Endodermal cell (in vitro differentiated cells): ENCODE data around the gene PLCB1. TPM values are rescaled to one million over a fixed set of nuclear protein-coding genes. Genes with fewer than 3 reads are reported as not detected.

Experiments
- DNase-seq: peaks from one replicate; pipeline ENCODE4 v3.0.0-alpha.2; 2017
- H3K27ac ChIP-seq: 2 replicates; pipeline ENCODE4 v1.5.1; 2013; ENCODE audit warnings: mild to moderate bottlenecking, low read depth, low read length, moderate library complexity
- H3K27me3 ChIP-seq: 2 replicates; pipeline ENCODE4 v1.6.1; 2013; ENCODE audit warnings: mild to moderate bottlenecking, low read length, moderate library complexity; ENCODE audit not compliant: insufficient read depth, control insufficient read depth, poor library complexity, severe bottlenecking
- H3K36me3 ChIP-seq: 2 replicates; pipeline ENCODE4 v1.7.0; 2013; ENCODE audit warnings: mild to moderate bottlenecking, low read length, moderate library complexity; ENCODE audit not compliant: control insufficient read depth, insufficient read depth
- H3K4me1 ChIP-seq: one replicate; pipeline ENCODE4 v1.7.0; 2013; ENCODE audit warnings: low read length; ENCODE audit not compliant: control insufficient read depth, insufficient read depth
- H3K4me3 ChIP-seq: 2 replicates; pipeline ENCODE4 v1.5.1; 2013; ENCODE audit warnings: mild to moderate bottlenecking, low read length, moderate library complexity
- H3K9ac ChIP-seq: 2 replicates; pipeline ENCODE4 v1.6.1; 2013; ENCODE audit warnings: mild to moderate bottlenecking, low read length, moderate library complexity; ENCODE audit not compliant: poor library complexity, severe bottlenecking; ENCODE audit errors: extremely low read depth
- H3K9me3 ChIP-seq: 2 replicates; pipeline ENCODE4 v1.6.1; 2013; ENCODE audit warnings: mild to moderate bottlenecking, low read length, moderate library complexity; ENCODE audit not compliant: control insufficient read depth
- H3K27ac Mint-ChIP-seq: 2 replicates; pipeline ENCODE4 v1.8.0; 2020; ENCODE audit warnings: mixed read lengths
- H3K27me3 Mint-ChIP-seq: 2 replicates; pipeline ENCODE4 v1.8.0; 2021; ENCODE audit warnings: mild to moderate bottlenecking, mixed read lengths; ENCODE audit not compliant: insufficient read depth
- H3K36me3 Mint-ChIP-seq: 2 replicates; pipeline ENCODE4 v1.8.0; 2020; ENCODE audit warnings: low read depth, mixed read lengths
- H3K4me1 Mint-ChIP-seq: 2 replicates; pipeline ENCODE4 v1.8.0; 2020; ENCODE audit warnings: mixed read lengths
- H3K4me3 Mint-ChIP-seq: 2 replicates; pipeline ENCODE4 v1.8.0; 2020; ENCODE audit warnings: mild to moderate bottlenecking, moderate library complexity, mixed read lengths
- H3K9me3 Mint-ChIP-seq: 2 replicates; pipeline ENCODE4 v1.8.0; 2020; ENCODE audit warnings: mild to moderate bottlenecking, mixed read lengths
- WGBS, 2 experiments: methylation state at CpG; one replicate each; pipeline versions ENCODE4 v1.1.5 to v1.1.7; 2013; ENCODE audit warnings: missing lambda C conversion rate in 2 of 2, mixed read lengths in 1 of 2; ENCODE audit not compliant: insufficient coverage in 1 of 2, insufficient read length in 1 of 2; 5-methylcytosine and 5-hydroxymethylcytosine counted together
- total RNA-seq, 2 donors: library from RNA; stranded (reverse); fragmentation: NEBNext Ultra II Directional in 1 of 2; extraction: Animal tissue kit (Norgen Biotek cat#: 25700) in 1 of 2; gene quantifications; 2 replicates in 1 of 2; 3 replicates in 1 of 2; pipeline ENCODE4 v1.2.1, GENCODE V29; 2021
- TF ChIP-seq, protein P1 (sequence below): fragments of 200-600 bp; sonication (generic); conservative IDR thresholded peaks from 2 replicates; pipeline ENCODE4 v1.5.0; 2021; ENCODE audit warnings: antibody characterized with exemption, mild to moderate bottlenecking

Gene PLCB1
- total RNA-seq, 2 donors from 2014 or later = 15.3 to 16.5 TPM

DNA sequence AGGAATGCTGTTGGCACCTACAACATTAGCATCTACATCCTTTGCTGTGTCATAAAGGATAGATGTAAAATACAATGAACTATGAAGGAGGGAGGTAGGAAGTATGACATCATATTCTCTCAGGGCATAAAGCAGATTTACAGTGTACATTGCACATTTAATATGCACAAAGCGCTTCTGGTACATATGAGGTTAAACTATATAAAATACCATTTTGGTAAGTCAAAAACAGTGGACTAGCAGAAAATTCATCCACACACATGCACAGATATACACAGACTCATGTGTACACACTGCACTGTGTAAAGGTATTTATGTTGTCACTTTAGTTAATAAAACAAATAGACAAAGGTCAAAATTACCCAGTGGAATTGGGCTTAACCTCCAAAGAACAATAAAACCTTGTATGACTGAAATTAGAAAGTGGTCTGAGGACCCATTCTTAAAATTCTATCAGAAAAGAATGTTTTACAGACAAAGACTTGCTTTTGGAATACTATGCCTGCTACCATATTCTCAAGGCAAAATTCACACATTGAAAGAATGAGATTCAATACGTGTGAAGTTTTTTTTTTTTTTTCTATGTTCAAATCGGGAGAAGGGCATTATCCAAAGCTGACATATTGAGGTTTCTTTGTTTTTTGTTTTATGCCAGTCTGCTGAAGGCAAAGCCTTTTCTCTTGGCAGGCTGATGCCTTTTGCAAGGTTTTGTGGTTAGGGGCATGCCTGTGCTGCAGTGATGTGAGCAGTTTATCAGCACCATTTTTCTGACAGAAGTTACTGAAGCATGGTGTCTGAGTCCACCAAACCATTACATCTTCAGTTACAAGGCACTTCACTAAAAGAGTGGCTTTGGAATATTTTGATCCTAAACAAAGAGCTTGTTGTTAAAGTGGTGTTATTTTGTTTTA, 199.0 kb downstream of the PLCB1 start:
- Mint-ChIP-seq H3K27me3 (peaks cover 3% of the 10 kb centered on the region), H3K4me1 (peaks cover 7% of the 10 kb centered on the region), H3K36me3 (no peaks in the 10 kb centered on the region), H3K4me3 (no peak overlapping the region), H3K27ac (no peak overlapping the region), H3K9me3 (no peaks in the 10 kb centered on the region)
- Histone ChIP-seq H3K4me3 (no peak overlapping the region), H3K27ac (no peak overlapping the region), H3K9ac (no peak overlapping the region), H3K36me3 (no peaks in the 10 kb centered on the region), H3K27me3 (no peaks in the 10 kb centered on the region), H3K9me3 (no peaks in the 10 kb centered on the region), H3K4me1 (no peaks in the 10 kb centered on the region)
- no peak for DNase-seq
- TF ChIP-seq, protein P1, sequence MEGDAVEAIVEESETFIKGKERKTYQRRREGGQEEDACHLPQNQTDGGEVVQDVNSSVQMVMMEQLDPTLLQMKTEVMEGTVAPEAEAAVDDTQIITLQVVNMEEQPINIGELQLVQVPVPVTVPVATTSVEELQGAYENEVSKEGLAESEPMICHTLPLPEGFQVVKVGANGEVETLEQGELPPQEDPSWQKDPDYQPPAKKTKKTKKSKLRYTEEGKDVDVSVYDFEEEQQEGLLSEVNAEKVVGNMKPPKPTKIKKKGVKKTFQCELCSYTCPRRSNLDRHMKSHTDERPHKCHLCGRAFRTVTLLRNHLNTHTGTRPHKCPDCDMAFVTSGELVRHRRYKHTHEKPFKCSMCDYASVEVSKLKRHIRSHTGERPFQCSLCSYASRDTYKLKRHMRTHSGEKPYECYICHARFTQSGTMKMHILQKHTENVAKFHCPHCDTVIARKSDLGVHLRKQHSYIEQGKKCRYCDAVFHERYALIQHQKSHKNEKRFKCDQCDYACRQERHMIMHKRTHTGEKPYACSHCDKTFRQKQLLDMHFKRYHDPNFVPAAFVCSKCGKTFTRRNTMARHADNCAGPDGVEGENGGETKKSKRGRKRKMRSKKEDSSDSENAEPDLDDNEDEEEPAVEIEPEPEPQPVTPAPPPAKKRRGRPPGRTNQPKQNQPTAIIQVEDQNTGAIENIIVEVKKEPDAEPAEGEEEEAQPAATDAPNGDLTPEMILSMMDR = no peak
- WGBS, 2 experiments = 94% methylated on average over 3 of the region's 3 CpGs; no CpG with 5 or more reads in 1 of the 2 experiments

DNA sequence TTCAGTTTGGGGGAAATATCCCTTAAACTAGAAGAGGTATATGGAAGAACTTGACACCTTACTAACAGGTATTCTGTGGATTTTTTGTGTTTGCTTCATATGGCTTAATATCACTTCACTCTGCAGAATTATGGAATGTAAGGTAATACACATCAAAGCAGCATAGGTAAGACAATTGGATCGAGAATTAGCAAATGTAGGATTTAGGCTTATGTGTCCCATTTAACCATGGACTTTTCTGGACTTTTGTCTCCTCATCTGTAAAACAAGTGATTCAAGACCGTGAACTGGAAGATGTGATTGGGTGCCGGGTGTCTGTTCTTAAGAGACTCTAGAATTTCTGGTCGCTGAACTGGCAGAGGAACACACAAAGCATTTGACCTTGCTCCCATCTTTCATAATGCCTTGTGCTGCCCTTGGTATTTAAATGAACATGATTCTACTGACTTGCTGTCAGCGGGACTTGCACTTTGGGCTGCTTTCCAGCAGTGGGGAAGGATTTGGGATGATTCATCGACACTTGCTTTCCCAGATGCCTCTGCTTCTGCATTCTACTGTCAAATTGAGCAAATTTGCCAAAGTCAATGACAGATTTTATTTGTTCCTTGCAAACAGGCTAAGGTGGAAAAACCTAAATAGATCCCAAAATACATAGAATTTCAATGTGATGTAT, 199.8 kb downstream of the PLCB1 start:
- Mint-ChIP-seq H3K9me3 (no peaks in the 10 kb centered on the region), H3K27me3 (peaks cover 3% of the 10 kb centered on the region), H3K27ac (no peak overlapping the region), H3K4me1 (peaks cover 6% of the 10 kb centered on the region), H3K4me3 (no peak overlapping the region), H3K36me3 (no peaks in the 10 kb centered on the region)
- Histone ChIP-seq H3K27ac (no peak overlapping the region), H3K27me3 (no peaks in the 10 kb centered on the region), H3K4me1 (no peaks in the 10 kb centered on the region), H3K9ac (no peak overlapping the region), H3K36me3 (no peaks in the 10 kb centered on the region), H3K9me3 (no peaks in the 10 kb centered on the region), H3K4me3 (no peak overlapping the region)
- 92 to 95% methylated on average over 4 to 6 of the region's 6 CpGs for WGBS, 2 experiments
- TF ChIP-seq, protein P1 = no peak
- DNase-seq = no peak

DNA sequence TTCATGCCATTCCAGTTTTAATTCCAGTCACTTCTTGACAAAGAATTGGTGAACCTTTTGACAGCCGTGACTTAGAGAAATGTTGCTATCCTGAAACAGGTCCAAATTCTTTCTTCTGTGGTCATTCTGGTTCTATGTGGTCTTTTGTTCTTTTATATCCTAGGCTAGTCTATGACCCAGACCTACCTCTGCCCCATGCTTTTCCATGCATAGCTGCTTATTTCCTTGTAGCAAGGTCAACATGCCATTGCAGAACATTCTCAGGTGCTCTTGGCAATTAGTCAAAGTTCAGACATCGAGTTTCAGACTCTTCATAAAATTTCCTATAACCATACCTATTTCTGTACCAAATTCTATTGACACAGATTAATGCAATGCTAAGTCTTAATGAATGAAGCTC, 202.6 kb downstream of the PLCB1 start:
- no peak overlapping the region for H3K9ac ChIP-seq
- 88% methylated on average over 1 to 2 of the region's 2 CpGs for WGBS, 2 experiments

More for the DNA sequence above, 202.6 kb downstream of the PLCB1 start:
- no peaks in the 10 kb centered on the region for H3K27me3 Mint-ChIP-seq
- no peak overlapping the region for H3K27ac Mint-ChIP-seq
- H3K27me3 ChIP-seq = no peaks in the 10 kb centered on the region
- no peaks in the 10 kb centered on the region for H3K4me1 ChIP-seq
- H3K4me1 Mint-ChIP-seq = peaks cover 6% of the 10 kb centered on the region
- H3K36me3 ChIP-seq = no peaks in the 10 kb centered on the region
- H3K4me3 Mint-ChIP-seq = no peak overlapping the region
- no peak for DNase-seq
- no peaks in the 10 kb centered on the region for H3K9me3 Mint-ChIP-seq
- no peak overlapping the region for H3K27ac ChIP-seq
- H3K36me3 Mint-ChIP-seq = no peaks in the 10 kb centered on the region
- TF ChIP-seq, protein P1 = no peak
- H3K4me3 ChIP-seq = no peak overlapping the region
- no peaks in the 10 kb centered on the region for H3K9me3 ChIP-seq
